ENCODE results near the gene RPL28.

The RPL28 gene
- 391 to 576 (median 489) reads per million in 3 donors for total RNA-seq

DNA sequence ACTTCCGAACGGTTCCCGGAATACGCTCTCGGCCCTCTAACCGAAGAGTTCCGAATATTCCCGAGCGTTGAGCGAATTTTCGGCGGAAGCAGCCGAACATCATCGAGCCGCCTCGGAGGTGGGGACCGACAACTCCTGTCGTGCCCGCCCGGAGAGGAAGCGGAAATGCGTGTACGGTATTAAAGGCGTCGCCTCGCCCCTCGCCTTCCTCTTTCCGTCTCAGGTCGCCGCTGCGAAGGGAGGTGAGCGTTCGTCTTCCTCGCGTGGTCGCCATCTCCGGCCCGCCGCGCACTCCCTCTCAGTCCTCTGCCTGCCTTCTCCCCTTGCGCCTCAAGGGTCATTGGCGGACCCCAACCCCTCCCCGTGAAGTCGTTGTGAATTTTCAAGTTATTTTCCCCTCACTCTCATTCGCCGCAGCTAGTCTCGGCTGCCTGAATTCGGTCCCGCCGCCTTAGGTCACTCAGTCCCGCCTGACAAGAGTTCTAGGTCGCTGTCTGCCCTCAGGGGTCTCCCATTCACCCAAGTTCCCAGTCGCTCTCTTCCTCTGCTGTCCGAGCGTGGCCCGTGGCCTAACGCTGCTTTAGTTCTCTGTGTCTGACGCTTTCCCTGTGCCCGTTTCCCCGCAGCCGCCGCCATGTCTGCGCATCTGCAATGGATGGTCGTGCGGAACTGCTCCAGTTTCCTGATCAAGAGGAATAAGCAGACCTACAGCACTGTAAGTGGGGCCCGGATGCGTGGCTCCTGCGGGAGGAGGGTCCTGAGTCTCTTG lies at the start of gene RPL28:
Gene RPL28 (plus strand): TSS at position 209 of the 769 bp plus-strand sequence. CDS start 426 bp downstream, at position 635.
- Histone ChIP-seq H3K27ac (ENCODE audit: insufficient read depth, low read length, poor library complexity, severe bottlenecking) (peak within 1 kb of the TSS; percentile 91), H3K36me3 (ENCODE audit: control insufficient read depth, insufficient read depth, low read length) (peaks cover 42% of the 10 kb centered on the region), H3K4me3 (ENCODE audit: insufficient read depth, low read depth, low read length, poor library complexity, severe bottlenecking) (peak within 1 kb of the TSS; percentile 79), H3K27me3 (replicated peaks; ENCODE audit: control insufficient read depth, insufficient read depth, low read length, poor library complexity, severe bottlenecking) (no peaks in the 10 kb centered on the region), H3K9me3 (ENCODE audit: control insufficient read depth, low read length) (no peaks in the 10 kb centered on the region), H3K4me1 (ENCODE audit: control insufficient read depth, insufficient read depth, low read length, poor library complexity, severe bottlenecking) (peaks cover 50% of the 10 kb centered on the region)
- peak; percentile 96 to 99 (median 97) for DNase-seq

- no peaks in the 10 kb centered on the region for H3K36me3 ChIP-seq (ENCODE audit: control insufficient read depth, insufficient read depth, low read length)
- H3K27ac ChIP-seq (ENCODE audit: insufficient read depth, low read length, poor library complexity, severe bottlenecking), result no peak overlapping the region
Observed at GRCh38 chr19:55336101-55336500, 49.6 kb upstream of the RPL28 start.

GRCh38 chr19:55339105-55339888 lies 46.4 kb upstream of the RPL28 start, which contains the start of gene KMT5C:
KMT5C (plus strand) TSS chr19:55339876; CDS start chr19:55341937, 2,061 bp downstream.
- Histone ChIP-seq H3K27me3 (replicated peaks; ENCODE audit: control insufficient read depth, insufficient read depth, low read length, poor library complexity, severe bottlenecking) (no peaks in the 10 kb centered on the region), H3K4me1 (ENCODE audit: control insufficient read depth, insufficient read depth, low read length, poor library complexity, severe bottlenecking) (peaks cover 18% of the 10 kb centered on the region), H3K27ac (ENCODE audit: insufficient read depth, low read length, poor library complexity, severe bottlenecking) (peak within 1 kb of the TSS; percentile 98), H3K9me3 (ENCODE audit: control insufficient read depth, low read length) (no peaks in the 10 kb centered on the region), H3K4me3 (ENCODE audit: insufficient read depth, low read depth, low read length, poor library complexity, severe bottlenecking) (peak within 1 kb of the TSS; percentile 52), H3K36me3 (ENCODE audit: control insufficient read depth, insufficient read depth, low read length) (peaks cover 17% of the 10 kb centered on the region)
- DNase-seq, result peak; percentile 100

More at GRCh38 chr19:55336101-55336500, 49.6 kb upstream of the RPL28 start:
- peaks cover 16% of the 10 kb centered on the region for H3K4me1 ChIP-seq (ENCODE audit: control insufficient read depth, insufficient read depth, low read length, poor library complexity, severe bottlenecking)
- no peak overlapping the region for H3K4me3 ChIP-seq (ENCODE audit: insufficient read depth, low read depth, low read length, poor library complexity, severe bottlenecking)
- no peak for DNase-seq
- H3K9me3 ChIP-seq (ENCODE audit: control insufficient read depth, low read length), result no peaks in the 10 kb centered on the region
- no peaks in the 10 kb centered on the region for H3K27me3 ChIP-seq (replicated peaks; ENCODE audit: control insufficient read depth, insufficient read depth, low read length, poor library complexity, severe bottlenecking)

DNA sequence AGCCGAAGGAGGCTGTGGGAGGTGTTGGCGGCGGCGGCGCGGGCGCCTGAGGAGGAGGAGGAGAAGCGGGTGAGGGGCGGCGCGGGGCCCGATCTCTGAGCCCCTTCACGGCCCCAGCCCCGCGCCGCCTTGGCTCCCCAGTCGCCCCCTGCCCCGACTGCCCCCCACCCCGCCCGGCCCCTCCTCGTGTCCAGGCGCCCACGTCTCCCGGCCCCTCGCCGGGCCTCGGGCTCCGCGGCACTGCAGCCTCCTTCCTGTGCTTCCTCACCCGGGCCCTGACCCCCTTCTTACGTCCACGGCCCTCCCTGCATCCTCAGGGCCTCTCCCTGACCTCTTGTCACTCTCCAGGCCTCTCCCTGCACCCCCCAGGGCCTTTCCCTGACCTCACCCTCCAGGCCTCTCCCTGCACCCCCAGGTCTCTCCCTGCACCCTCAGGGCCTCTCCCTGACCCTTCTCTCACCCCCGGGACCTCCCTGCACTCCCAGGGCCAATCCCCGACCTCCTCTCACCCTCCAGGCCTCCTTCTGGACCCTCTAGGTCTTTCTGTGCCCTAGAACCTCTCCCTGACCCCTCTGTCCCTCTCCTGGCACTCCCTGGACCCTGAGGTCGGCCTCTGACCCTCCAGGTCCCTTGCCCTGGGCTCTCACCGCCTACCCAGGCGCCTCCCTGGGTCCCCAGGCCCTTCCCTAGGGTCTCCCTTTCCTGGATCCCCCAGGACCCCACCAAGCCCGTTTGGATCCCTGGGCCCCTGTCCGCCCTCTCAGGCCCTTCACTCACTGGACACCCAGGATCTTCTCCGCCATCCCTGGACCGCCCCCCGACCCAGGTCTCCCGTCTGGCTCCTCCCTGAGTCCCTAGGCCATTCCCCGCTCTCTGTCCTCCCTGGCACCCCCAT lies 45.6 kb upstream of the RPL28 start:
- H3K4me1 ChIP-seq (ENCODE audit: control insufficient read depth, insufficient read depth, low read length, poor library complexity, severe bottlenecking), result peaks cover 18% of the 10 kb centered on the region
- DNase-seq, result peak in 1 of 3 donors; percentile 14

GRCh38 chr19:55340784-55341147 lies 45.0 kb upstream of the RPL28 start:
- Histone ChIP-seq H3K9me3 (ENCODE audit: control insufficient read depth, low read length) (no peaks in the 10 kb centered on the region), H3K4me3 (ENCODE audit: insufficient read depth, low read depth, low read length, poor library complexity, severe bottlenecking) (peak overlapping the region; percentile 52), H3K27ac (ENCODE audit: insufficient read depth, low read length, poor library complexity, severe bottlenecking) (peak overlapping the region; percentile 77), H3K36me3 (ENCODE audit: control insufficient read depth, insufficient read depth, low read length) (peaks cover 17% of the 10 kb centered on the region), H3K4me1 (ENCODE audit: control insufficient read depth, insufficient read depth, low read length, poor library complexity, severe bottlenecking) (peaks cover 18% of the 10 kb centered on the region), H3K27me3 (replicated peaks; ENCODE audit: control insufficient read depth, insufficient read depth, low read length, poor library complexity, severe bottlenecking) (no peaks in the 10 kb centered on the region)
- no peak for DNase-seq

More for the DNA sequence above, 45.6 kb upstream of the RPL28 start:
- no peaks in the 10 kb centered on the region for H3K27me3 ChIP-seq (replicated peaks; ENCODE audit: control insufficient read depth, insufficient read depth, low read length, poor library complexity, severe bottlenecking)
- H3K4me3 ChIP-seq (ENCODE audit: insufficient read depth, low read depth, low read length, poor library complexity, severe bottlenecking), result peak overlapping the region; percentile 52
- H3K9me3 ChIP-seq (ENCODE audit: control insufficient read depth, low read length), result no peaks in the 10 kb centered on the region
- peak overlapping the region; percentile 77 for H3K27ac ChIP-seq (ENCODE audit: insufficient read depth, low read length, poor library complexity, severe bottlenecking)
- peaks cover 17% of the 10 kb centered on the region for H3K36me3 ChIP-seq (ENCODE audit: control insufficient read depth, insufficient read depth, low read length)

DNA sequence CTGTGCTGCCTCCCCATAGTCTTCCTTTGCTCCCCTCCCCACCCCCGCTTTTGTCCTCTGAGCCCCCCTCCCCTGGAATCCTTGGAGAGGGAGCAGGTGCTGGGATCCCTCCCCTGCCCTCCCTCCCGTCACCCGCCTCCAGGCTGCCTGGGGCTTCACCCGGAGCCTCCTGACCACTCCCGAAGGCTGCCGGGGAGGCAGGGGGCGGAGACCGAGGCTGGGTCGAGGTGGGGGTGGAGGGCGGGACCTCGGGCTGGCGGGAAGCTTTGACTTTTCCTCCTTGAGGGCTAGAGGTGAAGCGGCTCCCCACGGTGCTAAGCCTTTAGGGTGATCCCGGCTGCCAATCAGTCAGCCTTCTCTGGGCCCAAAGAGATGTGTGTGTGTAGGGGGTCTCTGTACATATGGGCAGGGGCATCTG lies 44.6 kb upstream of the RPL28 start:
- Histone ChIP-seq H3K27ac (ENCODE audit: insufficient read depth, low read length, poor library complexity, severe bottlenecking) (peak overlapping the region; percentile 77), H3K9me3 (ENCODE audit: control insufficient read depth, low read length) (no peaks in the 10 kb centered on the region), H3K4me3 (ENCODE audit: insufficient read depth, low read depth, low read length, poor library complexity, severe bottlenecking) (peak overlapping the region; percentile 52), H3K36me3 (ENCODE audit: control insufficient read depth, insufficient read depth, low read length) (peaks cover 17% of the 10 kb centered on the region), H3K4me1 (ENCODE audit: control insufficient read depth, insufficient read depth, low read length, poor library complexity, severe bottlenecking) (peaks cover 18% of the 10 kb centered on the region), H3K27me3 (replicated peaks; ENCODE audit: control insufficient read depth, insufficient read depth, low read length, poor library complexity, severe bottlenecking) (no peaks in the 10 kb centered on the region)
- DNase-seq, result peak in 2 of 3 donors; percentile 25 to 41

DNA sequence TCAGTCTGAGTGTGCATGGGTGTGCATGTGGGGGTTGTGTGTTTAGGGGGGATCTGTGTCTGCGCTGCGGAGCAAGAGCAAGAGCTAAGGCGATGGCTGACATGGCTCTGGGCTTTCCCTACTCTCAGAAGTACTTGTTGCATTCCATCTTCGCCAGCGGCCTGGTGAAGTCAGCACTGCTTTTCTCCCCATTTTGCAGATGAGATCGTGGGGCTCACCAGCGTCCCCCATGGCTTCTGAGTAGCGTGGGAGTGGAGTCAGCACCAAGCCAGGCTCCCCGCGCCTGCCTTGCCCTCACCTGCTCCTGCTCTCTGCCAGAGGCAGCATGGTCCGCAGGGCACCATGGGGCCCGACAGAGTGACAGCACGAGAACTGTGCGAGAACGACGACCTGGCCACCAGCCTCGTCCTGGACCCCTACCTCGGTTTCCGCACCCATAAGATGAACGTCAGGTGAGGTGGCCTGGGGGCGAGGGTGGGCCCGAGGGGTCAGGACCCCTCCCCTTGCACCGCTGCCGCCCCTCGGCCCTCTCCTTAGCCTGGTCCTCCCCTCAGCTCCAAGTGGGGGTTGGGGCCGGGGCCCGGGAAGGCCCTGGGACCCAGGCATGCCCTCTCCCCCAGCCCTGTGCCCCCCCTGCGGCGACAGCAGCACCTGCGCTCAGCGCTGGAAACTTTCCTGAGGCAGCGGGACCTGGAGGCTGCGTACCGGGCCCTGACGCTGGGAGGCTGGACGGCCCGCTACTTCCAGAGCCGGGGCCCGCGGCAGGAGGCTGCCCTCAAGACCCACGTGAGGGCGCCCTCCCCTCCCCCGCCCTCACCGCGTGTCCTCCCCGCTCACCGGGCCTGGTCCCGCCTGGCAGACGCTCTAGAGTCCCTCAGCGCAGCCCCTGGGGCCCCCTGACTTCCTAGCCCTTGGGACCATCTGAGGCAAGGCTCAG lies 43.9 kb upstream of the RPL28 start:
- peaks cover 17% of the 10 kb centered on the region for H3K36me3 ChIP-seq (ENCODE audit: control insufficient read depth, insufficient read depth, low read length)
- peaks cover 18% of the 10 kb centered on the region for H3K4me1 ChIP-seq (ENCODE audit: control insufficient read depth, insufficient read depth, low read length, poor library complexity, severe bottlenecking)
- H3K9me3 ChIP-seq (ENCODE audit: control insufficient read depth, low read length), result no peaks in the 10 kb centered on the region
- H3K4me3 ChIP-seq (ENCODE audit: insufficient read depth, low read depth, low read length, poor library complexity, severe bottlenecking), result no peak overlapping the region
- DNase-seq, result no peak
- no peak overlapping the region for H3K27ac ChIP-seq (ENCODE audit: insufficient read depth, low read length, poor library complexity, severe bottlenecking)
- no peaks in the 10 kb centered on the region for H3K27me3 ChIP-seq (replicated peaks; ENCODE audit: control insufficient read depth, insufficient read depth, low read length, poor library complexity, severe bottlenecking)

GRCh38 chr19:55344444-55344843 lies 41.3 kb upstream of the RPL28 start:
- Histone ChIP-seq H3K4me3 (ENCODE audit: insufficient read depth, low read depth, low read length, poor library complexity, severe bottlenecking) (no peak overlapping the region), H3K9me3 (ENCODE audit: control insufficient read depth, low read length) (no peaks in the 10 kb centered on the region), H3K27ac (ENCODE audit: insufficient read depth, low read length, poor library complexity, severe bottlenecking) (no peak overlapping the region), H3K4me1 (ENCODE audit: control insufficient read depth, insufficient read depth, low read length, poor library complexity, severe bottlenecking) (peaks cover 11% of the 10 kb centered on the region), H3K36me3 (ENCODE audit: control insufficient read depth, insufficient read depth, low read length) (peaks cover 17% of the 10 kb centered on the region), H3K27me3 (replicated peaks; ENCODE audit: control insufficient read depth, insufficient read depth, low read length, poor library complexity, severe bottlenecking) (no peaks in the 10 kb centered on the region)
- DNase-seq, result no peak

All from effector memory CD4-positive, alpha-beta T cell (primary cell).